RCC 7860 (cell line): Measurements from ENCODE around the gene PPP2R5B.

ENCODE experiments used
- DNase-seq: peaks from one replicate; pipeline ENCODE4 v3.0.0-alpha.2; 2015; ENCODE audit warnings: low spot score
- FAIRE-seq: peaks from 2 replicates; lab custom pipeline; 2012; peaks lifted over from hg19 to GRCh38; lab: Jason Lieb, UNC

The PPP2R5B gene

DNA sequence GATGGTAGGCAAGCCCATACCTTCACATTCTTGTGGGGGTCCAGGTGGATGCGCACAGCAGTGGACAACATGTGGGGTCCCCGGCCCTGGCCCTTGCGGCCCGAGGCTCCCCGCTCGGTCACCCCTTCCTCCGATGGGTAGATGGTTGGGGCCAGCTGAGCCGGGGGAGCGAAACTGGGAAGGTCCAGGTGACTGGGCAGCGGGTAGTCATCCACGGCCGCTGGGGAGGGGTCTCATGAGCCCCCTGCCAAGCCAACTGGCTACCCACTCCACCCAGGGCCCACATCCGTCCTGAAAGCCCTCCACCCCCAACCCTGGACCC, 18.2 kb upstream of the PPP2R5B start:
- DNase-seq: no peak

DNA sequence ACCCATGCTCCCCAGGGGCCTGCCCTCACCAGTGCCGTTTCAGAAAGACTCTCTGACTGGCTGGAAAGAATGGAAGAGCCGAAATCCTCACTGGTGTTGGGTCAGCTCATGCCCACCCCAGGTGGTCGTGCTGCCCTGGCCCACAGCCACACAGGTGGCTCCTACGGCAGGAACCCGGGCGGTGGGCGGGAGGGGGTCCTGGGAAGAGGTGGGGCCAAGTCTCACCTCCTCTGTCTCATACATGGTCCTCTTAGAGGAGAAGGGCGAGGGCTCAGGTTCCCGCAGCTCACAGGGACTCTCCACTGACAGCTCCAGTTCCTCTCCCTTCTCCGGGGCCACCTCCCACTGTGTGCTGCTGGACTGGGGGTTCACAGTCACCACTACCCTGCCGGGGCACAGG, 15.7 kb upstream of the PPP2R5B start:
- no peak for FAIRE-seq
- DNase-seq: no peak

More for the DNA sequence above, 18.2 kb upstream of the PPP2R5B start:
- no peak for FAIRE-seq

DNA sequence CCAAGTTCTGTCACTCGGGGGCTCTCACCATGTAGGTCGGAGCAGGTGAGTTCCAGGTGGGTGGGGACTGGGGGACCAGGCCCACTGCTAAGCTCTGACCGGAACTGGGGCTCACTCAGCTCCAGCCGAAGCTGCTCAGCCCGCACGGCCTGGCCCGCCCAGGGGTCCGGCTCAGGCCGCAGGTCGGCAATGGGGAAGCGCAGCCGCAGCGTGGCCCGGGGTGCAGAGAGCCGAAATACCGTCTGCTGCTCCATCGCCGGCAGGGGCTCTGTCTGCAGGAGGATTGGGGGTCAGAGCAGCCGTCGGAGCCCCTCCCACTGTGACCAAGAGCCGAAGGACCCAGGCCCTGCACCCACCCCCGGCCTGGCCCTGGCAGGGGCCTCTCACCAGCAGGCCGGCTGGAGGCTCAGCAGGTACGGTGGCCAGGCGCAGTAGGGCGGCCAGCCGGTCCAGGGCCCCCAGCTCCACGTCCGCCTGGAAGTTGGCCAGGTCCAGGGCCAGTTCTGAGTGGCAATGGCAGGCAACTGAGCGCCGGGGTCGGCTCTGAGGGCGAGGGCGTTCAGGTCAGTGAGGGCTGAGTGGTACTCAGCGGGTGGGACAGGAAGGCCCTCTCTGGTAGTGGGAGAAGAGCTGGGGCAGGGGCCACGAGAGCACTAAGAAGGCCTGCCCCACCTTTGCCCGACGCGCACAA, 14.7 kb upstream of the PPP2R5B start:
- no peak for FAIRE-seq
- DNase-seq: no peak

DNA sequence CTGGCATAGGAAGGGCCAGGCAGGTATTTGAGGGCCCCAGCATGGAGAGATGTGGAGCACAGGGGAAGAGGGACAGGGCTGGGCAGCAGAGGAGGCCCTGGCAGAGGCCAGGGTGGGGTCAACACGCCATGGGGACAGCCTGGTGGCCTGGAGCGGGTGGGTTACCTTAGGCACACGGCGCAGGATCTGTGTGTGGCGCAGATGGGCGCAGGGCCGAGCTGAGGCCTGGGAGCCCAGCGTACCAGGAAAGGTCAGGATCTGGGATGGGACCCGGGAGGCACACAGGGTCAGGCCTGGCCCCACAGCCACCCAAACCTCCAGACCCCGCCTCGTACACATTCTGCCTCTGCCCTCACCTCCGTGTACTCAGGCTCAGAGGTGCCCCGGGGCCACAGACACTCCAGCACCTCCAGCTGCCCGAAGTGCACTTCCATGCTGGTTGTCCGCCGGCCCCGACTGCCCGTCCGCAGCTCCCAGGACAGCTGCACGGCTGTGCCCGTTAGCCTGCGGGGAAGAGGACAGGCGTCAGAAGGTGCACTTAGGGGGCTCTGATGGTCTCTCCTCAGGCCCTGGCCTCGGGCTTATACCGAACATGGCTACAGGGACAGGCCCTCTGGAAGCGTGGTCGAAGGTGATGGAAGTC, 13.9 kb upstream of the PPP2R5B start:
- no peak for DNase-seq
- FAIRE-seq: no peak

DNA sequence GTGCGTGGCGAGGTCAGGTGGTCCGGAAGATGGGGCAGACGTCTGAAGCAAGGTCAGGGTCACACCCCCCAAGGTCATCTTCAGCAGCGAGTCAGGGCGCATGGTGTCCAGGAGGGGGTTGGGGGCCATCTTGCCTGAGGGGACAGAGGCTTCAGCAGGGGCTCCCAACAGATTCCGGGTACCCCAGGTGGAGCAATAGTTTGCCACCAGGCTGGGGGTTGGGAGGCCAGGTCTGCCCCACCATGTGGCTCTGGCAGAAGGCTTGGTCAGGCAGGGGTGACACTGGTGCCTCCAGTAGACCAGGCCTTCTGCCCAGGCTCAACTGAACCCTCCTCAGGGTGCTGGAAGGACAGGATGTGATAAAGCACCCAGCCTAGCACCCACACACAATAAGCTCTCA, 13.3 kb upstream of the PPP2R5B start:
- FAIRE-seq (no peak), DNase-seq (no peak)

DNA sequence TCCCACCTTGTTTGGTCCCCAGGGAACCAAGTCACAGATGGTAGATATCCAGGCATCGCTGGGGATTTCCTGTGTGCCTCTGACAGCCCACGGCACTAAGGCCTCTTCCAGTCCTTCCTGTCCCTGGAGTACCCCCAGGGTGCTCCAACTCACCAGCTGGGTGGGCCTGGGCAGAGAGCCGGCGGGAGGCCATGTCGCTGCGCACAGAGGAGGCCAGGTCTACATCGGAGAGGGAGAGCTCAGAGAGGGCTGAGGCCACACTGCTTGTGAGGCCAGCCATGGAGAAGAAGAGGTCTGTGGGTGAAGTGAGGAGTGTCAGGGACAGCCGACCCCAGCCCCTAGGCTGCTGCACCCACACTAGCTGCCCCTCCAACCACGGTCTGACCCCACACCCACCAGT, 12.8 kb upstream of the PPP2R5B start:
- DNase-seq: no peak
- no peak for FAIRE-seq

DNA sequence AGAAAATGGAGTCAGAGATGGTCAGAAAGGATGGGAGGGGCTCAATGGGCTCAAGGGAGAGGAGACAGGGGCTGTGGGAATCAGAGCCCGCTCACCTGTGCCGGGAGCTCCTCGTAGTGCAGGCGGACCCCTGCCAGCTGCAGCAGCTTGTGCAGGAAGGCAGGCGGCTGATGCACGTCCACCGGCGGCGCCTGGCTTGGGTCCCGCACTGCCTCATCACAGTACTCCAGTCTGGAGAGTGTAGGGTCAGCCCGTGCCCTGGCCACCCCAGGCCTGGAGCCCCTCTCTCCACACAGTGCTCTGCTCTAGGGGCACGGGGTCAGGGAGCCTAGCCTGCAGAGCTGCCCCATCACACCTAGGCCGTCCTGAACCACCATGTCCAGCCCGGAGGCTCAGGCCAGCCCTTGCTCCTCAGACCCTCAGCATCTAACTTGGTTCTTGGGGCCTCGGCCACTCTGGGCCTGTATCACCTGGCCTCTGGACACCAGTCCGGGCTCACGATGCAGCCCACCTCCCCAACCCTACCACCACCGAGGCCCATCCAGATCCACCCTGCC, 11.2 kb upstream of the PPP2R5B start:
- no peak for DNase-seq
- FAIRE-seq: no peak

DNA sequence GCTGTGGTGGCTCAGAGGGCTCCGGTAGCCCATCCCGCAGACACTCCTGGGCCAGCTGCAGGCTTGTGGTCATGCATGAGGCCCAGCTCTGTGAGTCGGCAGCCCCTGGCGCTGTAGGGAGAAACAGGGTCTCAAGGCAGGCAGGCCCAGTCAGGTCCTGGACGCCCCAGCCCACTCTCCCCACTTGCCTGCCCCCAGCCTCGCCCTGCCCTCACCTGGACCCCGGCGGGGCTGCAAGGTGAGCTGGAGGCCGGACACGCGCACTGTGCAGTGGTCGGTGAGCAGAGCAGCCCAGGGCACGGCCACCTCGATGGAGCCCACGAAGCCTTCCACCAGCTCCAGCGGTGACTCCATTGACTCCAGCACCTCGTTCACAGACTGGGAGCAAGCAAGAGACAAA, 10.4 kb upstream of the PPP2R5B start:
- FAIRE-seq: no peak
- DNase-seq: no peak

DNA sequence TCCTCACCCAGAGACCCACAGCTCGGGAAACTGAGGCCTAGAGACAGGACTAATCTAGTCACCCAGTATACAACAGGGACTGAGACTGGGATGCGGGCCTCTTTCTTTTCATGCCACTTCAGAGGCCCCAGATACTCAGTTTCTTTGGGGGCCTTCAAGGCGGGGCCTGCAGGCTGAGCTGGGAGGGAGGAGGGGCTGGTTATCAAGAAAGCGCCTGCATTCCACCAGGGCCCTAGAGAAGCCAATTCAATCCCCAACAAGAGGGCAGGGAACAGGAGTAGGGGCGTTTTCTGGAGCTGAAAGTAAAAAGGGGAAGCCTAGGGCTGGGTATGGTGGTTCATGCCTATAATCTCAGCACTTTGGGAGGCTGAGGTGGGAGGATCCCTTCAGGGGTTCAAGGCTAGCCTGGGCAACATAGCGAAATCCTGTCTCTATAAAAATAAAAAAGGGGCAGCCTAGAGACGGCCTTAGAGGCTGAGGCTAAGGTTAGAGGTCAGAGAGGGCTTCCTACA, 9.1 kb upstream of the PPP2R5B start:
- no peak for FAIRE-seq

DNA sequence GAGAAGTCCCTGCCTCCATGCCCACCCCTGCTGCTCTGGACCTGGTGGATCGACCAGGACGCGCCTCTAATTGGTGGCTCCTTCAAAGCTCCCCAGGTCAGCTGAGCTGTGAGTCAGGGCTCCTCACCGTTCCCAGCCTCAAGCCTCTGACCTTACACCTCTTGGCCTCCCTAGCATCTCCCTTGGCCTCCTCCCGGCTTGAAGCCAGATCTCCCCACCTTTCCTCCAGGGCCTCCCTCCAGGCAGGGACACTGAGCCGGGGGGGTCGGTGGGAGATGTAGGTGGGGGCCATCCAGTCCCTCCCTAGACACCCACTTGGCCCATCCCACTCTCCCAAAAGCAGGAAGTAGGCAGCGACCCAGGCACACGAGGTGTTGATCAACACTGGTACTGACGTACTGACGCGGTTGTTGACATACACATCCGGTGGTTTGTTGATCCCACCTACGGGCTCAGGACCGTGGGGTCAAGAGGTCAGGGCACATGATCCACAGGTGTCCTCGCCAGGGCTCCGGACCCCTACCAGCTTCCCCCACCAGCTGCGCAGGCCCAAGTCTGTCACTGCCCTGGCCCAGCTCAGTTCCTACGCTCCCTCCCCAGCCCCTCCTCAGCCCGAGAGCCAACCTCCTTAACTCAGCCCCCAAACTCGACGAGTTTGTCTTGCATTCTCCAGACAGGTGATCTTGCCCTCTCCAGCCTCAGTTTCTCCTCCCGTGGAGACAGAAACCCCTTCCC, 8.3 kb upstream of the PPP2R5B start:
- FAIRE-seq: no peak

More for the DNA sequence above, 9.1 kb upstream of the PPP2R5B start:
- no peak for DNase-seq

DNA sequence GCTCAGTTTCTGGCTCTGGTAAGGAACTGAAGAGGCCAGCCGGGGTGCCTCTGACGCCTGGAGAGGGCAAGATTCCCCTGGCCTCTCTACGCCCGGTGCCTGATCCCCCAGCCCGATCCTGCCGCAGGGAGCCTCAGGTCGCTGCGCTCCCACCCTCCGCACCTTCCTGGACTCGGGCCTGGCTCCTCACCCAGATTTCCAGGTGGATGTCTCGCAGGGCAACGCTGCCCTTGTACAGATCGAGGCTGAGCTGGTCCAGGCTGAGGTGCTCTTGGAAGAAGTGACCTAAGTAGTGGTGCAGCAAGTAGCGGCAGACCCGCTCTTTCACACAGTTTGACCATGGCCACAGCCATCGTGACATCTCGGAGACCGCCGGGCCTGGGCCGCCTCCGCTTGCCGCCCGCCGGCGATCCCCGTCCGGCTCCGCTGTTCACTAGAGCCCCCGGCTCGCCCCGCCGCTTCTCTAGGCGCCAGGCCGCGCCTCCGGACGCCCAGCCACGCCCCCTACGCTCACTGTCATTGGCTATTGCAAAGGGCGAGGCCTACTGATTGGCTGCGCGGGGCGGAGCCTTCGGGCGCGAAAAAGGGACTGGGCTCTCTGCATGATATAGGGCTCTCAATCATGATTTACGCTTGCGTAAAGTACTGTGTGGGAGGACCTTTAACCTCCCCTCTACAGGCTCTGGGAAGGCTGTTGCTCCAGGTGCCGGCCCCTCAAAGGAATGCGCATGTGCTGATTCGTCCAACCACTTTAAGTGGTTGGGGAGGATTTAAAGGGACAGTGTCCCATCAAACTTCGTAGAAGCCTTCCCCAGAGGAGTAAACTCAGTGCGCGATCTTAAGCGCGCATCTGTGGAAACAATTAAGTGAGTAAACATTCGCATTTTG, 7.5 kb upstream of the PPP2R5B start, which contains the start of gene ATG2A:
TSS of gene ATG2A (minus strand) at position 435 of the 888 bp plus-strand sequence. CDS start at position 361, 74 bp downstream.
- FAIRE-seq (peak; percentile 94), DNase-seq (peak; percentile 99)

More for the DNA sequence above, 8.3 kb upstream of the PPP2R5B start:
- DNase-seq: no peak

DNA sequence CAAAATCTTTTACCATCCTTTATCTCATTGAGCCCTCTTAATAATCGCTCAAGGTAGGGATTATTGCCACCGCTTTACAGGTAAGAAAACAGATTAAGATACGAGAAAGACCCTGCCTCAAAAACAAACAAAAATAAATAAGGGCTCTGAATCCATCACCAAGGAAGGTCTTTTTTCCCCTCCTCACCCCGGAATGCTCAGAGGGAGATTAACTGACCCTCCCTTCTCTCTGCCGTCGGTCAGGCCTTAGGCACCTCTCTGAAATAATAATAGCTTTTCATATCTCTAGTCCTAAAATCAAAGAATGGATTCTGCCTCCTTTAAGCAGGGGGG, 6.9 kb upstream of the PPP2R5B start:
- no peak for FAIRE-seq
- no peak for DNase-seq

DNA sequence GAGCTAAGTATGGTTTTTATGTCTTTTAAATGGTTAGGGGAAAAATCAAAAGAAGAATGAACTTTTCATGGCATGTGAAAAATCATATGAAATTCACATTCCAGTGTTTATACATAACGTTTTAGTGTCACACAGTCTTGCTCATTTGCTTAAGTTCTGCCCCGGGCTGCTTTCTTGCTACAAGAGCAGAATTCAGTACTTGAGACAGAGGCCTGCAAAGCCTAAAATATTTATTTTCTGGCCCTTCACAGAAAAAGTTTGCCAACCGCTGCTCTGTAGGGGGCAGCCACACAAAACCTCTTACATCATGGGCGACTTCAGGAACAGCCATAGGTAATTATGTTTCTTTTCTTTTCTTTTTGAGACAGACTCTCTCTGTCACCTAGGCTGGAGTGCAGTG, 6.5 kb upstream of the PPP2R5B start:
- no peak for FAIRE-seq
- DNase-seq: no peak

DNA sequence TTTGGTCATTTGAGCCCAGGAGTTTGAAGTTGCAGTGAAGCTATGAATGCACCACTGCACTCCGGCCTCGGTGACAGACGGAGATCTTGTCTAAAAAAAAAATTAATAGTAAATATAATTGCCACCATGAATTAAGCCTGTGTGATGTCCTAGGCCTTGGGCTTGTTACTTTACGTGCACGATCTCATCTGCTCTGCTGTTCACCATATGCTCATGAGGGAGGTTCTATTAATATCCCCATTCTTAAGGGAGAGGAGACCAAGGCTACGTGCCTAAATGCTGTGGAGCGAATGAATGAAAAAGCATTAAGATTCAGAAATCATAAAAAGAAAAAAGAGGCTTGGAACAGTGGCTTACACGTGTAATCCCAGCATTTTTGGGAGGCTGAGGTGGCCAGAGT, 4.9 kb upstream of the PPP2R5B start:
- DNase-seq (no peak), FAIRE-seq (no peak)

DNA sequence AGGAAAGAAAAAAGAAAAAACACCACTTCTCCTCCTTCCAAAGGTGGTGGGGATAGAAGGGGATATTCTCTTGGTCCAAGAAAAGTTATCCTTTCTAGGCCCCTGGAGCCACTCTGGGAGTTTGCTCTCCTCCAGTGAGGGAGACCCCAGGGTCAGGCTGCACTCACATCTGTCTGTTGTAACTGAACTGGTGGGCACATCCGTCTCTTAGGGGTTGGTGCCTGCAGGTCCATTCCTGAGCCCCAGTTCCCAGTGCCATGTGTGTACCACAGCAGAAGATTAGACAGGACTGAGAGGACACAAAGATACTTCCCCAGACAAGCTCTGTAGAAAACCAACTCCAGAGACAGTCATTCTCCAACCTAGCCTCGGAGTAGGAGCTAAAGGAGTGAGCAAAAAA, 4.4 kb upstream of the PPP2R5B start:
- no peak for FAIRE-seq
- DNase-seq: no peak

DNA sequence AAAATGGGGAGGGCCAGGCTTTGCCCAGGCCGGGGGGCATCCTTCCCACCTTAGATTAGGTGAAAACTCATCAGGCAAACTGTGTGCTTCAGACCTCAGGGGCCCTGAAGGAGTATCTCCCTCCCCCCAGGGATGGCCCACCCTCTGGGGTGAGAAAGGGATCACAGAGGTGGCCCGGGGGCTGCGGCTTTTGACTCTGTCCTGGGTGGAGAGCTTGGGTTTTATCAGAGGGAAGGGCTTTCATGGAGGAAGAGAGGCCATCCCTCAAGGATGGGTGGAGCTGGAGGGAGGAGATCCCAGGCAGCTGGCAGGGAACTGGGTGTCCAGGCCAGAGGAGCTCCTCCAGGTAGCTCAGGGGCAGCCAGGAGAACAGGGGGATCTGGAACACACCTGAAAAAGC, 3.1 kb upstream of the PPP2R5B start:
- FAIRE-seq: no peak
- no peak for DNase-seq

DNA sequence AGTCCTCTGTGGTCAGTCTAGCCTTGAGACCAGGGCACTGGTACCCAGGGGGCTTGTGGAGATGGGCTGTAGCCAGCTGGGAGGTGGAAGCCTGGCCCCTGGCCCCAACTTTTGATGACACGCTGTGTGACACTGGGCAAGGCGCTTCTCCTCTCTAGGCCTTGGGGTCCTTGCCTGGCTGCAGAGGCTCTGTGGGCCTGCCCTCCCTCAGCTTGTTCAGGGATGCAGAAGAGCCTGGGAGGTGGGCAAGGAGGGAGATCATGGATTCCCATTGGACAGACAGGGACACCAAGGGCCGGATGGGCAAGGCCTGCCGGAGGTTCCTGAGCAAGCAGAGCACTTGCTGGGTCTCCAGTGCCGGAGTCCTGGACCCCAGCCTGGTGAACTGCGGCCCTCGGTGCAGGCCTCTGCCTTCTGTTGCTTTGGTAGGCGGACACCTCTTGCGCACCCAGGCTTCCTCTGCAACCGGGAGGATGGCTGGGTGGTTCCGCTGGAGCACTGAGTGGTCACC, 1.3 kb upstream of the PPP2R5B start:
- FAIRE-seq: no peak
- DNase-seq: no peak

DNA sequence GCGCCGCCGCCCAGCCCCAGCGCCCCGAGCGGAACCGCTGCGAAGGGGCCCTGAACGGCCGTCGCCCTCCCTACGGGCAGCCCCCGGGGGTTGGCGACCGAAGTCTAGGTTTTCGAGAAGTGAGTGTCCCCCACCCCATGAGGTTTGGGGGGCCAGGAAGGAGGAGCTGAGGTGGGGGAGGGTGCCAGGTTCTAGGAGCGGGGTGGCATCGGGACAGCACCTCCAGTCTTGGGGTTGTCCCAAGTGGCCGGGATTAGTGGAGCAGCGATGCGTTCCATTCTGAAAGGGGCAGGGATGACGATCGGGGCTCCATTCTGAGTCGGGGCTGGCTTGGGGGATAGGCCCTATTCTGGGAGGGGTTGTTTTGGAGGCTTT, 408 bp downstream of the PPP2R5B start:
- FAIRE-seq: no peak
- no peak for DNase-seq

DNA sequence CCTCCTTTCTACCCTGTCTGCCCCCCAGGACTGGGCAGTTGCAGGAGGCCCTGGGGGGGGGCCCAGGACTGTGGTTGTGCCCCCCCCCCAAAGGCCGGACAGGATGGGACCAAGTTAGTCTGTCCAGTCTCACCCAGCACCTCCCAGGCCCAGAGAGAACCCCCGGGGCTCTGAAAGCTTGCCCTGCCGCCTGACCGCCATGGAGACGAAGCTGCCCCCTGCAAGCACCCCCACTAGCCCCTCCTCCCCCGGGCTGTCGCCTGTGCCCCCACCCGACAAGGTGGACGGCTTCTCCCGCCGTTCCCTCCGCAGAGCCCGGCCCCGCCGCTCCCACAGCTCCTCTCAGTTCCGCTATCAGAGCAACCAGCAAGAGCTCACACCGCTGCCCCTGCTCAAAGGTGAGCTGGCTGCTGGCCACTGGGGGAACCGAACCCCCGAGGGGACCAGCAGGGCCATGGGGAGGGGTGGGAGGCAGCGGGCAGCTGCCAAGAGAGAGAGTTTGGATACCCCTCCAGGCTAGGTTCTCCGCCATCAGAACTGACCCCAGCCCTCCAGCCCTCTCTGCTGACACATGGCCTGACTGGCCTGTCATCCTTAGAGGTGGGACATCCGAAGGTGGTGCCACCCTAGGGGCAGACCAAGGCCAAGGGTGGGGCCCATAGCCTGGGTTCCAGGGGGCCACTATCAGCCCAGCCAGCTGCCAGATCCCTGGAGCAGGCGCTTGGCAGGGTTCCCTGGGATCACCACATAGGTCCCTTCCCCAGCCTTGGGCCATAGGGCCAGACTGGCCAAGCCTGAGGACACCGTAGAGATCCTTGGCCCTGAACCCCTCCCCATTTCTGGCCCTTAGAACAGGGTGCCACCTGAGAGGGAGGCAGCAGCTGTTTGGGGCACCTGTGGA, 1.3 kb downstream of the PPP2R5B start:
- DNase-seq (no peak), FAIRE-seq (no peak)

DNA sequence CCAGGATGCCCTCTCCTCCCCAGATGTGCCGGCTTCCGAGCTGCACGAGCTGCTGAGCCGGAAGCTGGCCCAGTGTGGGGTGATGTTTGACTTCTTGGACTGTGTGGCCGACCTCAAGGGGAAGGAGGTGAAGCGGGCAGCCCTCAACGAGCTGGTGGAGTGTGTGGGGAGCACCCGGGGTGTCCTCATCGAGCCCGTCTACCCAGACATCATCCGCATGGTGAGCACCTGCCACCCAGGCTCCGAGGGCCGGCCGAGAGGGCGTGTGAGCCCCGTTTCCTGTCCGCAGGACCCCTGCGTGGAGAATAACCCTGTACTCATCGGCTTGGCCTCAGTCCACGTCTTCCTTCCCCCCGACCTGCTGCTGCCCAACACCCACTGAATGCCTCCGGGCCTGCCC, 2.2 kb downstream of the PPP2R5B start:
- no peak for DNase-seq
- FAIRE-seq: no peak
